Measurements from ENCODE around the gene ZNF787. TPM values are rescaled to one million over a fixed set of nuclear protein-coding genes. Genes with fewer than 3 reads are reported as not detected.
A peak's percentile ranks its signal among the peaks of the same experiment; 100 is the strongest.

ZNF787 gene
- total RNA-seq, 1 donor from 2014 or later = 34.0 TPM

DNA sequence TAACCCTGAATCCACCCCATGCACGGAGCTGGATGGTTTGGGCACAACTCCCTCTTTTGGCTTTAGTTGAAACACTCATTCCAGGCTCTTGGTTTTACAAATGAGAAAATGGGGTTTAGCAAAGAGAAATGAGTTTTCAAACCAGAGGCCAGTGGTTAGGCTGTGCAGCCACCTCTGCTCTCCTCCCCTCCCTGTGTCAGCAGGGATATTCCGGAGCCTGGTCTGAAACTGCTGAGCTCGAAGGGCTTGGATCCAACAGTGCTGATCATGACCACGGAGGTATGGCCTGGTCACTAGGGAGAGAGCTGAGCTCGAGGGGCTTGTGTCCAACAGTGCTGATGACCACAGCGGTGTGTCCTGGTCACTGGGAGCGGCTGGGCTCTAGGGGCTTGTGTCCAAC, 41.5 kb downstream of the ZNF787 start:
- Mint-ChIP-seq H3K4me1 (ENCODE audit: unreplicated experiment) (peaks cover 9% of the 10 kb centered on the region), H3K4me3 (no peak overlapping the region), H3K27ac (no peak overlapping the region), H3K9me3 (no peaks in the 10 kb centered on the region), H3K27me3 (peaks cover 29% of the 10 kb centered on the region), H3K36me3 (no peaks in the 10 kb centered on the region)
- no peak for DNase-seq (ENCODE audit: extremely low spot score, unreplicated experiment)
- TF ChIP-seq, protein P1, sequence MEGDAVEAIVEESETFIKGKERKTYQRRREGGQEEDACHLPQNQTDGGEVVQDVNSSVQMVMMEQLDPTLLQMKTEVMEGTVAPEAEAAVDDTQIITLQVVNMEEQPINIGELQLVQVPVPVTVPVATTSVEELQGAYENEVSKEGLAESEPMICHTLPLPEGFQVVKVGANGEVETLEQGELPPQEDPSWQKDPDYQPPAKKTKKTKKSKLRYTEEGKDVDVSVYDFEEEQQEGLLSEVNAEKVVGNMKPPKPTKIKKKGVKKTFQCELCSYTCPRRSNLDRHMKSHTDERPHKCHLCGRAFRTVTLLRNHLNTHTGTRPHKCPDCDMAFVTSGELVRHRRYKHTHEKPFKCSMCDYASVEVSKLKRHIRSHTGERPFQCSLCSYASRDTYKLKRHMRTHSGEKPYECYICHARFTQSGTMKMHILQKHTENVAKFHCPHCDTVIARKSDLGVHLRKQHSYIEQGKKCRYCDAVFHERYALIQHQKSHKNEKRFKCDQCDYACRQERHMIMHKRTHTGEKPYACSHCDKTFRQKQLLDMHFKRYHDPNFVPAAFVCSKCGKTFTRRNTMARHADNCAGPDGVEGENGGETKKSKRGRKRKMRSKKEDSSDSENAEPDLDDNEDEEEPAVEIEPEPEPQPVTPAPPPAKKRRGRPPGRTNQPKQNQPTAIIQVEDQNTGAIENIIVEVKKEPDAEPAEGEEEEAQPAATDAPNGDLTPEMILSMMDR (conservative IDR thresholded peaks at IDR 0.05) = no peak

DNA sequence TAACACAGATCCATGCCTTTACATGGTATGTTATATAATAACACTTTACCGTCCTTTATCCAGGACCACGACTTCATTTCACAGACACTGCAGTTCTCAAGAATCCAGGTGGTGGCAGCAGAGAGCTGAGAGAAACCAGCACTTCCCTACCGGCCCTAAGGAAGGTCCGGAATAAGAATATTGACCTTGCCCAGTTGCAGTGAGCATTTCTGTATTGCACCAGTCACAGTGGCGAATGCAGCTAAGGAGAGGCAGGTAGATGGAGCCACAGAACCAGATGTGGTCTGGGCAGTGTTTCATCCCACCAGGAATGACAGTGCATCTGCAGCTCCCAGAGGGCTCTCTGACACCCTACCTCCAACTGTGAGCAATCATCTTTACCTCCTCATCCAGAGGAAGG, 44.6 kb downstream of the ZNF787 start:
- H3K4me1 Mint-ChIP-seq (ENCODE audit: unreplicated experiment) = peaks cover 9% of the 10 kb centered on the region
- H3K9me3 Mint-ChIP-seq = no peaks in the 10 kb centered on the region
- no peaks in the 10 kb centered on the region for H3K36me3 Mint-ChIP-seq
- TF ChIP-seq, protein P1 (conservative IDR thresholded peaks at IDR 0.05) = peak; percentile 84
- no peak overlapping the region for H3K27ac Mint-ChIP-seq
- H3K27me3 Mint-ChIP-seq = peaks cover 19% of the 10 kb centered on the region
- H3K4me3 Mint-ChIP-seq = no peak overlapping the region
- DNase-seq (ENCODE audit: extremely low spot score, unreplicated experiment) = no peak

DNA sequence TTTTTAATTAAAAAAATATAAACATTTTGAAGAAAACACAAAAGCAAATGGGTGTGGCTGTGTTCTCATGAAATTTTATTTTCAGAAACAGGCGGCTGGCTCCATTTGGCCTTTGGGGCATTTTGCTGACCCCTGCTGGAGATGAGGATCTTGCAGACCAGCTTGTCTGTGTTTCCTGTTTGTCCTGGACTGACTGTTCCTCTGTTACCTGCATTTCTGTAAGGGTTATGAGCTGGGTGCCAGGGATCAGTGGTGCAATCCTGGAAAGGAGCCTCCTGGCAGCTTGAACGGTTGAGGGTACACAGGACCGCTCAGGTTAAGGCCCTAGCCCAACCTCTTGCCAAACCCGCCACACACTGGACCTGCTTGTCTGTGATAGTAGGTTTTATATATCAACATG, 49.9 kb downstream of the ZNF787 start:
- Mint-ChIP-seq H3K4me3 (no peak overlapping the region), H3K4me1 (ENCODE audit: unreplicated experiment) (no peaks in the 10 kb centered on the region)

DNA sequence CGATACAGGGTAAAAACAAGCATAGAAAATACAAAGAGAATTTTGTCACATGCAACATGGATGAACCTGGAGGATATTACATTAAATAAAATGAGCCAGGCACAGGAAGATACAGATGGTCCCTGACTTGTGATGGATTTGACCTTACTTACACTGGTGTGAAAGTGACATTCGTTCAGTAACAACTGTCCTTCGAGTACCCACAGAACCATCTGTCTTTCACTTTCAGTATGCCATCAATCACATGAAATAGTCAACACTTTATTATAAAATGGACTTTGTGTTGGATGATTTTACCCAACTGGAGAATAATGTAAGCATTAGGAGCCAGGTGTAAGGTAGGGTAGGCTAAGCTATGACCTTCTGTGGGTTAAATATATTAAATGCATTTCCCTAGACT, 51.5 kb downstream of the ZNF787 start:
- Mint-ChIP-seq H3K4me1 (ENCODE audit: unreplicated experiment) (no peaks in the 10 kb centered on the region), H3K27me3 (peaks cover 12% of the 10 kb centered on the region), H3K36me3 (no peaks in the 10 kb centered on the region), H3K4me3 (no peak overlapping the region), H3K9me3 (no peaks in the 10 kb centered on the region), H3K27ac (no peak overlapping the region)
- TF ChIP-seq, protein P1 (conservative IDR thresholded peaks at IDR 0.05) = no peak
- no peak for DNase-seq (ENCODE audit: extremely low spot score, unreplicated experiment)

More for the DNA sequence above, 49.9 kb downstream of the ZNF787 start:
- TF ChIP-seq, protein P1 (conservative IDR thresholded peaks at IDR 0.05) = peak; percentile 59
- Mint-ChIP-seq H3K27me3 (peaks cover 10% of the 10 kb centered on the region), H3K36me3 (no peaks in the 10 kb centered on the region), H3K9me3 (no peaks in the 10 kb centered on the region), H3K27ac (no peak overlapping the region)
- DNase-seq (ENCODE audit: extremely low spot score, unreplicated experiment) = no peak

DNA sequence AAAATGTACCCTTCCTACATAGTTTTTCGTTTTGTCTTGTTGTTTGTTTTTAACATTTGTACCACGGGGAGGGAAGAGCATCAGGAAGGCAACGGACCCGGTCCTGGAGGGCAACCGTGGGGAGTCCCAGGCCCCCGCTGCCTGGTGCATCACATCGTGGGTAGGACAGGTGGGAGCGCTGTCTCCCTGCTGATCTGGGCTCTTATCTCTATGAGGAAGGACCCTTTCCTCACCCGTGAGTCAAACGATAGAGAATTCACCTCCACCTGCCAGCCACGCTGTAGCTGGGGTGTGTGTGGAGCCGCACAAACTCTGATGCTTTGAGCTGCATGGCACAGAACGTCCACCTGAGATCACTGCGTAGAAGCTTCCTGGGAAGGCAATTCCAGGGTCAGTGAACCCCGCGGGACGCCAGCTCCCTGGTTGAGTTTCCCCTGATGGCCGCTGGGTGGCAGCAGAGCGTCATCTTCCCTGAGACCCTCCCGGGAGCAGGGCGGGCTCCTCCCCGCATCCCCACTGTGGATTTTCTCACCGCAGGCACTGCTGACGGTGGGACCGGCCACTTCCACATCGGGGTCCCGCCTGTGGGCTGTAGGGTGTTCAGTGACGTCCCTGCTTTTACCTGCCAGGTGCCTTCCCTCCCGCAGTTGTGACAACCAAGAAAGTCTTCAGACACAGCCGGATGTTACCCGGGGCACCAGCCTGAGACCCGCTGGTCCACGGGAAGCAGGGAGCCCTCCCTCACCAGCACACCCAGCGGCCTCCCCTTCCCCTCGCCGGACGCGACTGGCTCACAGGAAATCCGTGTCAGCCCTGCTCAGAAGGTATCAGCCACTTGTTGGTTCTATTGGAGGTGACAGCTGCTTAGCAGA, 54.7 kb downstream of the ZNF787 start:
- Mint-ChIP-seq H3K9me3 (no peaks in the 10 kb centered on the region), H3K36me3 (no peaks in the 10 kb centered on the region), H3K4me3 (peak overlapping the region; percentile 34), H3K4me1 (ENCODE audit: unreplicated experiment) (no peaks in the 10 kb centered on the region), H3K27ac (no peak overlapping the region), H3K27me3 (peaks cover 12% of the 10 kb centered on the region)
- TF ChIP-seq, protein P1 (conservative IDR thresholded peaks at IDR 0.05) = peak; percentile 94
- peak; percentile 82 for DNase-seq (ENCODE audit: extremely low spot score, unreplicated experiment)
